ENCODE measurements around the gene HIVEP1.

Gene HIVEP1

GRCh38 chr6:12024699-12025434, 12.8 kb downstream of the HIVEP1 start:
- Histone ChIP-seq H3K9me3 (ENCODE audit: control insufficient read depth, insufficient read depth, low read length) (no peaks in the 10 kb centered on the region), H3K9ac (ENCODE audit: low read depth, low read length) (no peak overlapping the region), H3K27me3 (ENCODE audit: control insufficient read depth, insufficient read depth, low read length) (no peaks in the 10 kb centered on the region), H3K4me1 (ENCODE audit: control insufficient read depth, insufficient read depth, low read length) (no peaks in the 10 kb centered on the region), H3K36me3 (ENCODE audit: control insufficient read depth, insufficient read depth, low read length) (peaks cover 3% of the 10 kb centered on the region), H3K4me3 (ENCODE audit: low read depth, low read length) (no peak overlapping the region)

GRCh38 chr6:12026120-12026519, 14.0 kb downstream of the HIVEP1 start:
- Histone ChIP-seq H3K9me3 (ENCODE audit: control insufficient read depth, insufficient read depth, low read length) (no peaks in the 10 kb centered on the region), H3K4me1 (ENCODE audit: control insufficient read depth, insufficient read depth, low read length) (peaks cover 4% of the 10 kb centered on the region), H3K27me3 (ENCODE audit: control insufficient read depth, insufficient read depth, low read length) (no peaks in the 10 kb centered on the region), H3K36me3 (ENCODE audit: control insufficient read depth, insufficient read depth, low read length) (no peaks in the 10 kb centered on the region), H3K9ac (ENCODE audit: low read depth, low read length) (no peak overlapping the region), H3K4me3 (ENCODE audit: low read depth, low read length) (no peak overlapping the region)

GRCh38 chr6:12026833-12027232, 14.7 kb downstream of the HIVEP1 start:
- Histone ChIP-seq H3K4me1 (ENCODE audit: control insufficient read depth, insufficient read depth, low read length) (peaks cover 4% of the 10 kb centered on the region), H3K36me3 (ENCODE audit: control insufficient read depth, insufficient read depth, low read length) (no peaks in the 10 kb centered on the region)

GRCh38 chr6:12028213-12028612, 16.1 kb downstream of the HIVEP1 start:
- no peaks in the 10 kb centered on the region for H3K27me3 ChIP-seq (ENCODE audit: control insufficient read depth, insufficient read depth, low read length)
- no peaks in the 10 kb centered on the region for H3K36me3 ChIP-seq (ENCODE audit: control insufficient read depth, insufficient read depth, low read length)
- no peak overlapping the region for H3K4me3 ChIP-seq (ENCODE audit: low read depth, low read length)
- no peak overlapping the region for H3K9ac ChIP-seq (ENCODE audit: low read depth, low read length)
- H3K9me3 ChIP-seq (ENCODE audit: control insufficient read depth, insufficient read depth, low read length): no peaks in the 10 kb centered on the region
- peaks cover 4% of the 10 kb centered on the region for H3K4me1 ChIP-seq (ENCODE audit: control insufficient read depth, insufficient read depth, low read length)

More at GRCh38 chr6:12026833-12027232, 14.7 kb downstream of the HIVEP1 start:
- Histone ChIP-seq H3K9ac (ENCODE audit: low read depth, low read length) (no peak overlapping the region), H3K9me3 (ENCODE audit: control insufficient read depth, insufficient read depth, low read length) (no peaks in the 10 kb centered on the region), H3K27me3 (ENCODE audit: control insufficient read depth, insufficient read depth, low read length) (no peaks in the 10 kb centered on the region), H3K4me3 (ENCODE audit: low read depth, low read length) (no peak overlapping the region)

- Histone ChIP-seq H3K36me3 (ENCODE audit: control insufficient read depth, insufficient read depth, low read length) (no peaks in the 10 kb centered on the region), H3K4me1 (ENCODE audit: control insufficient read depth, insufficient read depth, low read length) (peaks cover 6% of the 10 kb centered on the region), H3K4me3 (ENCODE audit: low read depth, low read length) (no peak overlapping the region), H3K9me3 (ENCODE audit: control insufficient read depth, insufficient read depth, low read length) (no peaks in the 10 kb centered on the region), H3K9ac (ENCODE audit: low read depth, low read length) (no peak overlapping the region), H3K27me3 (ENCODE audit: control insufficient read depth, insufficient read depth, low read length) (no peaks in the 10 kb centered on the region)
Measured at GRCh38 chr6:12029979-12030737, 18.0 kb downstream of the HIVEP1 start.

- Histone ChIP-seq H3K4me3 (ENCODE audit: low read depth, low read length) (no peak overlapping the region), H3K27me3 (ENCODE audit: control insufficient read depth, insufficient read depth, low read length) (no peaks in the 10 kb centered on the region), H3K9ac (ENCODE audit: low read depth, low read length) (no peak overlapping the region), H3K36me3 (ENCODE audit: control insufficient read depth, insufficient read depth, low read length) (no peaks in the 10 kb centered on the region), H3K9me3 (ENCODE audit: control insufficient read depth, insufficient read depth, low read length) (no peaks in the 10 kb centered on the region), H3K4me1 (ENCODE audit: control insufficient read depth, insufficient read depth, low read length) (peaks cover 6% of the 10 kb centered on the region)
Measured at GRCh38 chr6:12030993-12031550, 19.0 kb downstream of the HIVEP1 start.

- Histone ChIP-seq H3K4me3 (ENCODE audit: low read depth, low read length) (no peak overlapping the region), H3K9me3 (ENCODE audit: control insufficient read depth, insufficient read depth, low read length) (no peaks in the 10 kb centered on the region), H3K4me1 (ENCODE audit: control insufficient read depth, insufficient read depth, low read length) (peaks cover 6% of the 10 kb centered on the region), H3K36me3 (ENCODE audit: control insufficient read depth, insufficient read depth, low read length) (no peaks in the 10 kb centered on the region), H3K9ac (ENCODE audit: low read depth, low read length) (no peak overlapping the region), H3K27me3 (ENCODE audit: control insufficient read depth, insufficient read depth, low read length) (no peaks in the 10 kb centered on the region)
Measured at GRCh38 chr6:12032783-12033573, 20.9 kb downstream of the HIVEP1 start.

GRCh38 chr6:12033770-12034169, 21.7 kb downstream of the HIVEP1 start:
- Histone ChIP-seq H3K4me1 (ENCODE audit: control insufficient read depth, insufficient read depth, low read length) (peaks cover 6% of the 10 kb centered on the region), H3K36me3 (ENCODE audit: control insufficient read depth, insufficient read depth, low read length) (no peaks in the 10 kb centered on the region), H3K4me3 (ENCODE audit: low read depth, low read length) (no peak overlapping the region), H3K9ac (ENCODE audit: low read depth, low read length) (no peak overlapping the region), H3K9me3 (ENCODE audit: control insufficient read depth, insufficient read depth, low read length) (no peaks in the 10 kb centered on the region), H3K27me3 (ENCODE audit: control insufficient read depth, insufficient read depth, low read length) (no peaks in the 10 kb centered on the region)

GRCh38 chr6:12034349-12034748, 22.2 kb downstream of the HIVEP1 start:
- Histone ChIP-seq H3K4me3 (ENCODE audit: low read depth, low read length) (no peak overlapping the region), H3K36me3 (ENCODE audit: control insufficient read depth, insufficient read depth, low read length) (peaks cover under 1% of the 10 kb centered on the region), H3K9me3 (ENCODE audit: control insufficient read depth, insufficient read depth, low read length) (no peaks in the 10 kb centered on the region), H3K4me1 (ENCODE audit: control insufficient read depth, insufficient read depth, low read length) (peaks cover 9% of the 10 kb centered on the region), H3K27me3 (ENCODE audit: control insufficient read depth, insufficient read depth, low read length) (no peaks in the 10 kb centered on the region), H3K9ac (ENCODE audit: low read depth, low read length) (no peak overlapping the region)

- H3K4me3 ChIP-seq (ENCODE audit: low read depth, low read length): no peak overlapping the region
- no peaks in the 10 kb centered on the region for H3K27me3 ChIP-seq (ENCODE audit: control insufficient read depth, insufficient read depth, low read length)
- peaks cover 2% of the 10 kb centered on the region for H3K36me3 ChIP-seq (ENCODE audit: control insufficient read depth, insufficient read depth, low read length)
- H3K9me3 ChIP-seq (ENCODE audit: control insufficient read depth, insufficient read depth, low read length): no peaks in the 10 kb centered on the region
- H3K4me1 ChIP-seq (ENCODE audit: control insufficient read depth, insufficient read depth, low read length): peaks cover 13% of the 10 kb centered on the region
- H3K9ac ChIP-seq (ENCODE audit: low read depth, low read length): no peak overlapping the region
Measured at GRCh38 chr6:12034837-12035236, 22.7 kb downstream of the HIVEP1 start.

GRCh38 chr6:12036766-12037165, 24.7 kb downstream of the HIVEP1 start:
- no peaks in the 10 kb centered on the region for H3K9me3 ChIP-seq (ENCODE audit: control insufficient read depth, insufficient read depth, low read length)
- no peak overlapping the region for H3K9ac ChIP-seq (ENCODE audit: low read depth, low read length)
- no peaks in the 10 kb centered on the region for H3K27me3 ChIP-seq (ENCODE audit: control insufficient read depth, insufficient read depth, low read length)
- H3K4me1 ChIP-seq (ENCODE audit: control insufficient read depth, insufficient read depth, low read length): peaks cover 9% of the 10 kb centered on the region
- H3K4me3 ChIP-seq (ENCODE audit: low read depth, low read length): no peak overlapping the region
- peaks cover 2% of the 10 kb centered on the region for H3K36me3 ChIP-seq (ENCODE audit: control insufficient read depth, insufficient read depth, low read length)
